GM21619 (cell line): ENCODE measurements around the gene MCF2L.

ENCODE experiments used
- ATAC-seq: cut with Tn5 transposase; IDR thresholded peaks from one replicate; pipeline ENCODE4 v1.9.1; 2021; ENCODE audit not compliant: unreplicated experiment

Gene MCF2L

DNA sequence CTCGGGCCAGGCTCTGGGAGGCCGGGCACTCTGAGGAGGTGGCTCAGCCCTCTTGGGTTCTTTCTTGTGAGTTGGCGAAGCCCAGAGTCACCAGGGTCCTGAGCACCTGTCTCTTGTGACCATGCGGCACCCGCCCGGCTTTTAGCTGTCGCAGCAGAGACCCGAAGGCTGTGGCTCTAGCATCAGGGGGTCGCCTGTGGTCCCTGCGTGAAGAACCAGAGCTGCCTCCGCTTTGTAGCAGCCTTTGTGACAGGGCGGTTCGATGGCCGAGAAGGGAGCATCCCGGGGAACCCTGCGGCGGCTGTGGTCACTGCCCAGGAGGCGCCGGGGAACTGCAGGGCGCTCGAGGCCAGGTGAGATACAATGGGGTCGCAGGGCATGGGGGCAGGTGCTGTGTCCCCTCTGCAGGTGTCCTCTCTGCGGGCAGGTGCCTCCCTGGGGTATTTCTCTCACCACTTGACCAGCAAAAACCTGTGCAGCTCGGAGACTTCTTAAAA is 10.4 kb downstream of the MCF2L start:
- ATAC-seq = no peak

GRCh38 chr13:112980434-112980833 is 11.4 kb downstream of the MCF2L start:
- ATAC-seq = no peak

GRCh38 chr13:112981451-112981850 is 12.4 kb downstream of the MCF2L start:
- ATAC-seq = no peak

GRCh38 chr13:112982281-112983041 is 13.4 kb downstream of the MCF2L start:
- ATAC-seq = no peak

DNA sequence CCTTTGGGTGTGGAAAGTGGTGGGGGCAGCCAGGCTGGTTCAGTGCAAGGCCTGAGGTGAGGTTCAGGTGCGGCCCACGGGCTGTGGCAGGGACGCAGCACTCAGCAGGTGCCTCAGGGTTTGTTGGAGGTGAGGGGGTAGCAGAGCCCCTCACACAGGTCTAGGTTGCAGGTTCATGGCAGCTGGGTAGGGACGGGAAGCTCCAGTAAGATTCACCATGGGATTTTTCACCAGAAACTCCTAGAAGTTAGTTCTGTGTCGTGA is 14.0 kb downstream of the MCF2L start:
- ATAC-seq = no peak

DNA sequence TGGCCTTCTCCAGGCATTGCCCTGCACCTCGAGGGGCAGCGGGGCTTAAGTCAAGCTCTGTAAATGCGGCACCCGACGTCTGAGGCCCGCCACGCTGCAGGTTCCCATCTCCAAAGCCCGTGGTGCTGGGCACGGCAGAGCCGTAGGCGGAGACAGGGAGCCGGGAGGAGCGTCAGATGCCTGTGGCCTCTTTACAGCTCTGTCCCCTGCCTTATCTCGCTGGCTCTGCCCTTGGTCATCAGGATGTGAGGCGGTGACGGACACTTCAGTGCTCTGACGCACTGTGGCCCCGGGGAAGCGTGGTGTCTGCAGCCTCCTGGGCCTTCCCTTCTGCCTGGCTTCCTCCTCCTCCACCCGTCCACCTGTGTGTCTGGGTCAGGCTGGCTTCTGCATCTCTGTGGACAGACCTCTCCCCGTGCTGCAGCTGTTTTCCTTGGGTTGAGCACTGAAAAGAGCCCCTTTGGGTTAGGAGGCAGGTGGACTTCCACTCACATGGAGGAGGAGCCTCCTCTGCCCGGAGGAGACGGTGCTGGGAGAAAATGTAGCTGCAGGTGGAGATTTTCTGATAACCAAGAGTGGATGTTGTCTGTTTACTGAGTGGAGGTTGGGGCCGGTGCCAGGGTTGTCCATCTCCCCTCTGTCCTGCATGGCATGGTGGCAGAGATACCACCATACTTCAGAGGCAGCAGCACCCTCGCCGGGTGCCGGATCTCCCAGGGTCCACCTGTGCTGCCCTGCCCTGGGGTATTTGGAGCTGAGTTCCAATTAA is 14.6 kb downstream of the MCF2L start:
- no peak for ATAC-seq

DNA sequence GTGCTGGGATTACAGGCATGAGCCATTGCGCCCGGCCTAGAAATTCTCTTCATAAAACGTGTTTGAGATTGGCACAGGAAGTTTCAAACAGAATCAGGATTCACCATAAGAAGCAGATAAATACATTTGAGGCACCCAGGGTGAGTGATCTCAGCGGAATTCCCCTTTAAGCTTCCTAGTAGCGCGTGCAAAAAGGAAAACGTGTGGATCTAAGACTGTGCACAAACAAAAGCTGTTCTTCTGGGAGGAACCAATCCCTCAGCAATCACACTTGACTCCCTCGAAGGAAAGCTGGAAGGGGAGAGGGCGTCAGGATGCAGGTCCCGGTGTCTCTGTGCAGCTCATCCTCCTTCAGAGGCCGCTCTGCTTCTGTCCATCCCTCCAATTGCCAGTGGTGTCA is 15.5 kb downstream of the MCF2L start:
- ATAC-seq = no peak

DNA sequence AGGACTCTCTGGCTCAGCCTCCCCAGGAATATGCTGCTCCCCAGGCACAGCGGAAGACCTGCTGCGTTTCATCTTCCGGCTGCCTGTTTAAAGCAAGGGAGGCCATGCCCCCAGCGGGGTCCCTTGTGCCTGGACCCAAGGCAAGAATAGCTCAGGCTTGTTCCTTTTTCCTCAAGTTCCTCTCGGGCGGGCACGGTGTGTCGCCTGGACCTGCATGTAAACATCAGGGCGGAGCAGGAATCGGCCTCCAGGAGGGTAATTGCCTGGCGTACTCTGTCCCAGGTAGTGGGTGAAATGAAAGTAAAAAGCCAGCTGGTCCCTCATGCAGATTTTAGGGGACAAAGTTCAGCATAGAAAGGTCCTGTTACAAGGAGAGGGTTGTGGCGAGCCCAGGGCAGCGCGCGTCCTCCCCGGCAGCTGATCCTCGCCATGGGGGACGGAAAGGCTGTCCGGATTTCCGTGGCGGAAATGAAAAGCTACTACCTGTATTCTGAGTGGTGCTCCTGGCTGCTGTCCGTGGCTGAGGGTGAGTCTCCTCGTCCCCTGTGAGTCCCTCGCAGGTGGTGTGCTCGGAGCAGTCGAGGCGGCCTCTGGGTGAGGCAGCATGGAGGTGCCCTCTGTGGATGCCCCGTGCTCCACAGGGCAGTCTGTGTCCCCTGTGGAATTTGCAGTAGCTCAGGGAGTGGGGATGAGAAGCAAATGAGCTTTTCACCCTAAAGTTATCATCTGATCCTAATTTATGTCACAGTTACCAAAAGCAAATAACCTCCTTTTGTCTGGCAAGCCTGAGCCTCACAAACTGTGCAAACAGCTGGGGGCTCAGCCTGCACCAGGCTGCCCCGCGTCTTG is 16.2 kb downstream of the MCF2L start:
- ATAC-seq = no peak

- no peak for ATAC-seq
These were observed 16.9 kb downstream of the MCF2L start for GRCh38 chr13:112985803-112986408.

- ATAC-seq = no peak
These were observed 17.5 kb downstream of the MCF2L start for GRCh38 chr13:112986470-112986869.

DNA sequence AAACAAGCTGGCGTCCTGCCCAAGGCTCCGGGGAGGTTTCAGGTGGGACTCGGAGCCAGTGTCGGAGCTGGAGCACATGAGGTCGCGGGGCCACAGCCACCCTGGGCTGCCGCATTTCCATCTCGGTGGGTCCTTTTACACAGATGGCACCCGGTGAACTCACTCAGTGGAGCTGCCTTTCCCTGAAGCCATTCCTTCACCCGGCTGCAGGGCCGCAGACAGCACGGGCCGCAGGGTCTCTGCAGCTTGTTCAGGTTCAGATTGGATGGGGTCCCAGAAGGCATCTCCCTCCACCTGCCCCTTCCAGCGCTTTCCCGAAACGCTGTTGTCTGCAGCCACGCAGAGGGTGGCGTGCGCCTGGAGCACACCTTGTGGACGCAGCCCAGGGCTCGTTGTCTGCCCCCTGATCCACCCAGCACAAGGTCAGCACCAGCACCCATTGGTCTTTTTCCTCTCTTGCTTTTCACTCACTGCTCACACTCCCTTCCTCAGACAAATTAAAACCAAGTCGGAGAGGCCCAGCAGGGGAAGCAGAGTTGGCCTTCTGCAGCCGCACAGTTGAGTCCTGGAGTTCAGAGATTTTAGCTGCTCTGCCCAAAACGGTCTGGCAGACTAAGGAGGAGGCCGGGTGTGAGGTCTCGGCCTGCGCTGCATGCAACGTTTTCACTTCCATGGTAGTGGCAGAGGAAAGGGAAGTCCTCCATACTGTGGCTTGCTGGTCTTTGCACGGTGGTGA is 18.1 kb downstream of the MCF2L start:
- ATAC-seq = no peak

DNA sequence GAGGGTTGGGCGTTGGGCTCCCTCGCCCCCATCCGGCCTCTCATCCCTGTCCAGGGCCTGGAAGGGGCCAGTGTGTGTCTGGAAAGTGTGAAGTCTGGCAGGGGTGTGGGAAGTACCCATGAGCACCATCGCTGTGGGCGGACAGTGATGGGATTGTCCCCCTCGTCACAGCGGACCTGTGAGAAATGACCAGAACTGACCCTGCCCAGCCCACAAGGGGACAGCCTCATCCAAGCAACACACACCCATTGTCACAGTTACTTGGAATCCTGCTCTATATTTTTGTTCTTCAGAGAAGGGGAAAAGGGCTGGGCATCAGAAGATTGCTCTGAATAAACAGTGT is 18.6 kb downstream of the MCF2L start:
- ATAC-seq = no peak

DNA sequence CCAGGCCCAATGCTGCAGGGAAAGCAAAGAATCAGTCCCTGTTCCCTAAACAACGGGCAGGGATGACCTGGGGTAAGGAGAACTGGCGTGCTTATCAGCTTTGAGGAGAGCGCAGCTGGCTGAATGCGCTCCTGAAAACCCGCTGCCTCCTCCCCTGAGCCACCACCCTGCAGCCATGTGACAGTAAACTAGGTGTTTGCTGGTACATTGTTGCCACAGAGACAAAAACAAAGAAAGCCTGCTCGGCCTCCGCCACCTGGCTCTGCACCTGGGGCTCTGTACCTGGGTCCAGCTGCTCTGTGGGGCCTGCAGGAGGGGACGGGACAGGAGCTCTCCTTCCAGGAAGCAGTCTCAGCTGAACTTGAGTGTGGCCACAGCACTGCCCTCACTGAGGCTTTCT is 21.8 kb downstream of the MCF2L start:
- ATAC-seq = no peak

DNA sequence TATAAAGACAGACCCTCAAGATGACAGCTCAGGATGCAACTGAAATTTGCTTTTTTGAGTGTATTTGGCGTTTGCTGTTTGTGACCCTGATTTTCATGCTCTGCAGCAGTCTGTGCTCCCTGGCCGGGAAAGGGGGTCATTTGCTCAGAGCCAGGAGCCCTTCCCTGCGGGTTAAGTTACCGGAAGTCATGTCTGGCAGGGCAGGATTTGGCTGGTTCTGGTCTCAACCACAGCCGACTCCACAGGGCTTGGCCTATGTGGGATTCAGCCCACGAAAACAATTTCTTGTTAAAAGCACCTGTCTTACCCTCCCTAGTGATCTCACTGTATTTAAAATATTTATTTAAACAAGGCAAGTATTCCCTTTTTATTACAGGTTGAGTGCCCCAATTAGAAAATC is 22.6 kb downstream of the MCF2L start:
- ATAC-seq = no peak

DNA sequence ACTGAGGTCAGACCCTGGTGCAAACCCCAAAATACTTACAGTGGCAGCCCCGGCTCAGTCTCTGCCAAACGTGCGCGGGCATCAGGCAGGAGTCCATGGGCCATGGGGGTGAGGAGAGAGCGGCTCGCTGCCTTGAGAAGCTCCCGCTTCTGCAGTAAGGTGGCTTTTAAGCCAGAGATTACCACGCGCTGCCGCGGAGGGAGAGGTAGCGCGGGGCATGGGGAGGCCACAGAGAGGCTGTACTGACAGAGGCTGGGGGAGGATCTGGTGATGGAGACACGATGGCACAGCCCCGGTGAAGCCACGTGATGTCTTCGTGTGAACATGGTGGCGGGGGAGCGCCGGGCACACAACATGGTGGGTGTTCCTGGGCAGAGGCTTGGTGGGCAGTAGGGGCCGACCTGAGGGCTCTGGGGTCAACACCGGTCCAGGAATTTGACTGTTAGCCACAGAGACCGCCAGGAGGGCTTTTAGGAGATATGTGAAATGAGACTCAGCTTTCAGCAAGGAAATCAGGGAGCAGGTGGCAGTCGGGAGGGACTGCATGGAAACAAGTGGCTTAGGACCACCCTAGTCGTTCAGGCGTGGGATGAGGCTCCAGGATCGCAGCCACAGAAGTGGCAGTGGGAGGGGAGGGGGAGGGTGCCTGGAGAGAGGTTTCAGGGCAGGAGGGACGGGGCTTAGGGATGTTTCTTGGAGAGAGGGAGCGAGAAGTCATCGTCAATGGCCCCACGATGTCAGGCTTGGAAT is 24.1 kb downstream of the MCF2L start:
- no peak for ATAC-seq

- ATAC-seq = no peak
These were observed 25.2 kb downstream of the MCF2L start for GRCh38 chr13:112994084-112994780.

- no peak for ATAC-seq
These were observed 25.9 kb downstream of the MCF2L start for GRCh38 chr13:112994781-112995355.

DNA sequence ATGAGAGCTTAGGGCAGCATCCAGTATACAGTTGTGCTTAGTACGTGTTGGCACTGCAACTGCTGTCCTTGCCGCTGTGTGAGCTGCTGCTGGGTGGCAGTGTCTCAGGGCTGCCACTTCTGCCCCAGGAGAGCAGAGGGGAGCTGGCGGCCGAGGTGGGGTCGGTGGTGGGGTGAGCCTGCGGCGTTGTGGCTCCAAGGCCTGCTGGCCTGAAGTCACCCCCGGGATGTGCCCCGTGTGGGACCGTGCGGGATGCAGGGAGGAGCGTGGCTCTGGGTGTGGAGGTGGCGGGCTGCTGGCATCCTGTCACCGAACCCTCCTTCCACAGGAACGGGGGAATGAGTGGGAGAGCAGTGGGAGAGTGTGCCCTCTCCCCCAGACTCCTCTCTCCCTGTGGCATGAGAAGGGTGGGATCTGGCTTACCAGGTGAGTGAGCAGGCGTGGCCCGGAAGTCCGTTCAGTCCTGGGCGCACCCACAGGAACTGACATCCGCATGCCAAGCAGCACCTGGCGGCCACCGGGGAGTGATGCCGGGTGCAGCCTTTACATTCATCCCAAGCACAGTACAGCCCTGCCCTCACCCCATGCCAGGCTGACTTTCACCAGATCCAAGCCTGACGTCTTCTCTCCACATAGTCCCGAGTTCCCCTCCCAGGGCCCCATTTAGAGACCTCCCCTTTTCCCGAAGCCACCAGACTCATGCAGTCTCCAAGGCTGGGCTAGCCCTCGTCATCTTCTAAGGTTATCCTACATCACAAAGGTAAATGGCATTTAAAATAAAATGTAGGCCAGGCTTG is 26.6 kb downstream of the MCF2L start:
- no peak for ATAC-seq
